ENCODE results near the gene OXER1.

The OXER1 gene

DNA sequence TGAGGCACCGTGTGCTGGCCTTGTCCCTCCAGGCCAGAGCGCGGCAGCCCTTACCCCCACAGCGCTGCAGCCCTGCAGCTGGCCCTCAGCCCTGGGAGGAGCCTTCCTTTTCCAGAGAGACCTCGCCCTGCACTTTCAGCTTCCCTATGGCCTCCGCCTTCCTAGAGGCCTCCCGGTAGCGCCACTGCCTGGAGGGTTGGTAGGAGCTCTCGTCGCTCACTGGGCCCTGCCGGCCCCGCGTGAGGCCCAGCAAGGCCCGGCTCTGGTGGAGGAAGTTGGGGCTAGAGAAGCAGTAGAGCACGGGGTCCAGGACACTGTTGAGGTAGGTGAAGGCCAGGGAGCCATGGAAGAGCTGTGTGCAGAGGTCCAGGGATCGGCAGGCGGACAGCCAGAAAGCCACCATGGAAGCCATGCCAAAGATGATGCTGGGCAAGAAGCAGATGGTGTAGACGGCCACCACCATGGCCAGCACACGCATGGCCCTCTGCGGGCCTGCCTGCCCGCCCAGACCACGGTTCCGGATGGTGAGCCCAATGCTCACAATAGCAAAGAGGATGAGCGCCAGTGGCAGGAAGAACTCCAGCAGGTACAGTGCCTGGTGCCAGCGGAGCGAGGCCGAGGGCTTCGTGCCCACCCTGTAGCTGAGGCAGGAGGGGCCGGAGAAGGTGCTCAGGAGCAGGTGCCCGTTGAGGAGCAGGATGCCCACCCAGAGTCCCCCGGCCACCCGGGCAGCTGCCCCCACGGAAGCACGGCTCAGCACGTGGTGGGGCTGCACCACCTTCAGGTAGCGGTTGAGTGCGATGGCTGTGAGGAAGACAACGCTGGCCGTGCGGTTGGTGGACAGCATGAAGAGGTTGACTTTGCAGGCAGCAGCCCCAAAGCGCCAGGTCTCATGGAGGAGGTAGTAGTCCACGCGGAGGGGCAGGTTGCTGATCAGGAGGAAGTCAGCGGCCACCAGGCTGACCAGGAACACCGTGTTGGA, 821 bp downstream of the OXER1 start:
- Histone ChIP-seq H3K18ac (ENCODE audit: low read length) (no peak overlapping the region), H3K4me2 (ENCODE audit: low read length) (no peak overlapping the region), H2AFZ (ENCODE audit: insufficient read depth, low read length, poor library complexity) (no peak overlapping the region), H3K9me3 (ENCODE audit: insufficient read depth, low read depth, low read length) (peaks cover 3% of the 10 kb centered on the region), H3K79me1 (ENCODE audit: low read length) (no peaks in the 10 kb centered on the region), H2BK5ac (ENCODE audit: low read depth, low read length, poor library complexity) (no peak overlapping the region), H2BK12ac (ENCODE audit: low read length) (no peak overlapping the region), H3K36me3 (ENCODE audit: control insufficient read depth in 1 of 2, insufficient read depth in 2 of 2, low read length in 2 of 2) (no peaks in the 10 kb centered on the region), H3K79me2 (ENCODE audit: control insufficient read depth, insufficient read depth, low read length, poor library complexity) (no peaks in the 10 kb centered on the region), H3K4me3 (ENCODE audit: low read depth, low read length) (no peak overlapping the region), H2BK120ac (ENCODE audit: insufficient read depth, low read length, poor library complexity) (no peak overlapping the region), H4K91ac (ENCODE audit: low read depth, low read length) (no peak overlapping the region), H3K4me1 (ENCODE audit: control insufficient read depth in 1 of 2, insufficient read depth in 2 of 2, low read length in 2 of 2) (no peaks in the 10 kb centered on the region), H3K27ac (ENCODE audit: low read depth, low read length) (no peak overlapping the region), H4K8ac (ENCODE audit: low read depth, low read length) (no peak overlapping the region), H3K9ac (ENCODE audit: low read length) (no peak overlapping the region), H4K12ac (ENCODE audit: low read depth, low read length) (no peak overlapping the region), H2AK5ac (ENCODE audit: low read length) (no peak overlapping the region), H3K14ac (ENCODE audit: low read length) (no peak overlapping the region), H3K23ac (ENCODE audit: low read length) (no peak overlapping the region), H3K4ac (ENCODE audit: low read depth, low read length) (no peak overlapping the region), H3K27me3 (ENCODE audit: insufficient read depth, low read length) (no peaks in the 10 kb centered on the region)
- DNase-seq, result no peak
- no CpG with 5 or more reads among the region's 45 CpGs for WGBS (ENCODE audit: extremely low coverage, insufficient coverage, insufficient read length)

DNA sequence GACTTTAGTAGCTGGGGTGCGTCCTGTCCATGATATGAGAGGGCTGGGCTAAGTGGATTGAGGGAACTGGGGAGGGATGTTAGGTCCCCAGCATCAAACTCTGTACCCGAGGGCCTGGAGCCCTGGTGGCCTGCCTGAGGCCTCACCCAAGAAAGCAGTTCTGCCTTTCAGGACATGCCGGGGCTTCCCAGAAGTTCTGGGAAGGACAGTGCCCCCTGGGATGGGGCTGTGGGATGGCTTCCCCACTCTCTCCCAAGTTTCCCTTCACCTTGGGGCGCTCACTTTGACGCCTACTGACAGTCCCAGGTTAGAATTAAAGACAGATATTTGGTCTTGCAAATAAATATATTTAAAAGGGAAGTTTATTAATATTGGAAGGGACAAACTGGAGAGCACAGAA, 1.8 kb downstream of the OXER1 start:
- WGBS (ENCODE audit: extremely low coverage, insufficient coverage, insufficient read length), result no CpG with 5 or more reads among the region's 5 CpGs
- no peak overlapping the region for H3K9ac ChIP-seq (ENCODE audit: low read length)
- no peak overlapping the region for H3K23ac ChIP-seq (ENCODE audit: low read length)
- no peak overlapping the region for H2AK5ac ChIP-seq (ENCODE audit: low read length)
- no peak overlapping the region for H3K4me2 ChIP-seq (ENCODE audit: low read length)
- H3K4me3 ChIP-seq (ENCODE audit: low read depth, low read length), result no peak overlapping the region
- no peak overlapping the region for H2BK120ac ChIP-seq (ENCODE audit: insufficient read depth, low read length, poor library complexity)
- H4K12ac ChIP-seq (ENCODE audit: low read depth, low read length), result no peak overlapping the region
- H2BK12ac ChIP-seq (ENCODE audit: low read length), result no peak overlapping the region
- no peak overlapping the region for H4K8ac ChIP-seq (ENCODE audit: low read depth, low read length)
- H3K4me1 ChIP-seq (ENCODE audit: control insufficient read depth in 1 of 2, insufficient read depth in 2 of 2, low read length in 2 of 2), result peaks cover under 1 to 1% of the 10 kb centered on the region in 2 experiments
- no peak for DNase-seq
- peaks cover 2% of the 10 kb centered on the region for H3K9me3 ChIP-seq (ENCODE audit: insufficient read depth, low read depth, low read length)
- no peak overlapping the region for H3K14ac ChIP-seq (ENCODE audit: low read length)
- H3K27me3 ChIP-seq (ENCODE audit: insufficient read depth, low read length), result no peaks in the 10 kb centered on the region
- no peaks in the 10 kb centered on the region for H3K79me1 ChIP-seq (ENCODE audit: low read length)
- no peak overlapping the region for H3K27ac ChIP-seq (ENCODE audit: low read depth, low read length)
- H3K18ac ChIP-seq (ENCODE audit: low read length), result no peak overlapping the region
- H4K91ac ChIP-seq (ENCODE audit: low read depth, low read length), result no peak overlapping the region
- no peak overlapping the region for H3K4ac ChIP-seq (ENCODE audit: low read depth, low read length)
- H3K79me2 ChIP-seq (ENCODE audit: control insufficient read depth, insufficient read depth, low read length, poor library complexity), result no peaks in the 10 kb centered on the region
- H2BK5ac ChIP-seq (ENCODE audit: low read depth, low read length, poor library complexity), result no peak overlapping the region
- no peaks in the 10 kb centered on the region for H3K36me3 ChIP-seq (ENCODE audit: control insufficient read depth in 1 of 2, insufficient read depth in 2 of 2, low read length in 2 of 2)
- H2AFZ ChIP-seq (ENCODE audit: insufficient read depth, low read length, poor library complexity), result no peak overlapping the region

DNA sequence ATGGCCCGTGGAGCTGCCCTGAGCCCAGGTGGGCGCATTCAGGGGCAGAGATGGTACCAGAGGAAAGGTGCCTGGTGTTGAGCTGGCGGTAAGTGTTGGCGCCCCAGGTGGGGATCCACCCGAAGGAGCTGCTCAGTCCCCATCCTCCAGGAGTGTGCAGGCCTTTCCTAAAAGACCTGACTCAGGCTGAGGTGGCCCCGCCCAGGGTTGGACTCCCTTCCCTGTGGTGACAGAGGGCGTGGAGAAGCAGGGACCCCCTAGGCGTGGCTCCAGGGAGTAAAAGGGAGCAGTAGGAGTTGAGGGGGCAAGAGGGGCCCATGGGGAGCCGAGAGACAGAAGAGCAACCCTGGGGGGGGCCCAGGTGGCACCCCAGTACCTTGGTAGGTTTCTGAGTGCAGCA, 2.4 kb downstream of the OXER1 start:
- Histone ChIP-seq H4K91ac (ENCODE audit: low read depth, low read length) (no peak overlapping the region), H3K18ac (ENCODE audit: low read length) (no peak overlapping the region), H3K23ac (ENCODE audit: low read length) (no peak overlapping the region), H2BK12ac (ENCODE audit: low read length) (no peak overlapping the region), H3K36me3 (ENCODE audit: control insufficient read depth in 1 of 2, insufficient read depth in 2 of 2, low read length in 2 of 2) (no peaks in the 10 kb centered on the region), H3K14ac (ENCODE audit: low read length) (no peak overlapping the region), H3K9ac (ENCODE audit: low read length) (no peak overlapping the region), H3K79me2 (ENCODE audit: control insufficient read depth, insufficient read depth, low read length, poor library complexity) (no peaks in the 10 kb centered on the region), H2BK120ac (ENCODE audit: insufficient read depth, low read length, poor library complexity) (no peak overlapping the region), H3K4me3 (ENCODE audit: low read depth, low read length) (no peak overlapping the region), H3K4me1 (ENCODE audit: control insufficient read depth in 1 of 2, insufficient read depth in 2 of 2, low read length in 2 of 2) (peaks cover 3 to 4% of the 10 kb centered on the region in 2 experiments), H2AK5ac (ENCODE audit: low read length) (no peak overlapping the region), H3K9me3 (ENCODE audit: insufficient read depth, low read depth, low read length) (peaks cover 2% of the 10 kb centered on the region), H3K4ac (ENCODE audit: low read depth, low read length) (no peak overlapping the region), H3K79me1 (ENCODE audit: low read length) (no peaks in the 10 kb centered on the region), H4K8ac (ENCODE audit: low read depth, low read length) (no peak overlapping the region), H3K27me3 (ENCODE audit: insufficient read depth, low read length) (no peaks in the 10 kb centered on the region), H2BK5ac (ENCODE audit: low read depth, low read length, poor library complexity) (no peak overlapping the region), H3K27ac (ENCODE audit: low read depth, low read length) (no peak overlapping the region), H4K12ac (ENCODE audit: low read depth, low read length) (no peak overlapping the region), H2AFZ (ENCODE audit: insufficient read depth, low read length, poor library complexity) (no peak overlapping the region), H3K4me2 (ENCODE audit: low read length) (no peak overlapping the region)
- DNase-seq, result no peak
- WGBS (ENCODE audit: extremely low coverage, insufficient coverage, insufficient read length), result no CpG with 5 or more reads among the region's 9 CpGs

DNA sequence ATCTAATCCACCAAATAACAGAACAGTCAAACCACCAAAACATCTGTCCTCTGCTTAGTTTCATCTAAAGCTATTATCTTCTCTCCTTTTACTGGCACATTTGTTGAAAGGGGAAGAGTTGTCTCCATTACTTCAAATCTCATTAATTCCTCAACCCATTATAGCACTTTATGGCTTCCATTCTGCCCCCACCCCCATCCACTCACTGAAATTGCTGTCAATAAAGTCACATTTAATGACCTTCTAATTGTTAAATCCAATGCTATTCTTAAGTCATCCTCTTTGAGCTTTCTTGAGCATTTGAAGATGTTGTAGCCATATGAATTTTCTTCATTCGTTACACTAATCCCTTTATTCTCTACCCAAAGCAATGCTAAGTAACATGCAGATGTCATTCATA, 5.2 kb downstream of the OXER1 start:
- Histone ChIP-seq H3K18ac (ENCODE audit: low read length) (no peak overlapping the region), H3K27ac (ENCODE audit: low read depth, low read length) (no peak overlapping the region), H2AK5ac (ENCODE audit: low read length) (no peak overlapping the region), H2BK12ac (ENCODE audit: low read length) (no peak overlapping the region), H3K4me2 (ENCODE audit: low read length) (no peak overlapping the region), H3K23ac (ENCODE audit: low read length) (no peak overlapping the region), H3K79me2 (ENCODE audit: control insufficient read depth, insufficient read depth, low read length, poor library complexity) (no peaks in the 10 kb centered on the region), H4K91ac (ENCODE audit: low read depth, low read length) (no peak overlapping the region), H3K4ac (ENCODE audit: low read depth, low read length) (no peak overlapping the region), H4K12ac (ENCODE audit: low read depth, low read length) (no peak overlapping the region), H3K9ac (ENCODE audit: low read length) (no peak overlapping the region), H3K4me1 (ENCODE audit: control insufficient read depth in 1 of 2, insufficient read depth in 2 of 2, low read length in 2 of 2) (peaks cover 9 to 15% of the 10 kb centered on the region in 2 experiments), H3K9me3 (ENCODE audit: insufficient read depth, low read depth, low read length) (peaks cover 2% of the 10 kb centered on the region), H3K4me3 (ENCODE audit: low read depth, low read length) (no peak overlapping the region), H3K14ac (ENCODE audit: low read length) (no peak overlapping the region), H4K8ac (ENCODE audit: low read depth, low read length) (no peak overlapping the region), H3K79me1 (ENCODE audit: low read length) (no peaks in the 10 kb centered on the region), H2BK120ac (ENCODE audit: insufficient read depth, low read length, poor library complexity) (no peak overlapping the region), H2AFZ (ENCODE audit: insufficient read depth, low read length, poor library complexity) (no peak overlapping the region), H3K36me3 (ENCODE audit: control insufficient read depth in 1 of 2, insufficient read depth in 2 of 2, low read length in 2 of 2) (no peaks in the 10 kb centered on the region), H2BK5ac (ENCODE audit: low read depth, low read length, poor library complexity) (no peak overlapping the region), H3K27me3 (ENCODE audit: insufficient read depth, low read length) (no peaks in the 10 kb centered on the region)
- no CpG with 5 or more reads among the region's 1 CpG for WGBS (ENCODE audit: extremely low coverage, insufficient coverage, insufficient read length)
- no peak for DNase-seq

All from trophoblast cell (in vitro differentiated cells and primary cell).